ENCODE results near the gene LAT.

Gene LAT

DNA sequence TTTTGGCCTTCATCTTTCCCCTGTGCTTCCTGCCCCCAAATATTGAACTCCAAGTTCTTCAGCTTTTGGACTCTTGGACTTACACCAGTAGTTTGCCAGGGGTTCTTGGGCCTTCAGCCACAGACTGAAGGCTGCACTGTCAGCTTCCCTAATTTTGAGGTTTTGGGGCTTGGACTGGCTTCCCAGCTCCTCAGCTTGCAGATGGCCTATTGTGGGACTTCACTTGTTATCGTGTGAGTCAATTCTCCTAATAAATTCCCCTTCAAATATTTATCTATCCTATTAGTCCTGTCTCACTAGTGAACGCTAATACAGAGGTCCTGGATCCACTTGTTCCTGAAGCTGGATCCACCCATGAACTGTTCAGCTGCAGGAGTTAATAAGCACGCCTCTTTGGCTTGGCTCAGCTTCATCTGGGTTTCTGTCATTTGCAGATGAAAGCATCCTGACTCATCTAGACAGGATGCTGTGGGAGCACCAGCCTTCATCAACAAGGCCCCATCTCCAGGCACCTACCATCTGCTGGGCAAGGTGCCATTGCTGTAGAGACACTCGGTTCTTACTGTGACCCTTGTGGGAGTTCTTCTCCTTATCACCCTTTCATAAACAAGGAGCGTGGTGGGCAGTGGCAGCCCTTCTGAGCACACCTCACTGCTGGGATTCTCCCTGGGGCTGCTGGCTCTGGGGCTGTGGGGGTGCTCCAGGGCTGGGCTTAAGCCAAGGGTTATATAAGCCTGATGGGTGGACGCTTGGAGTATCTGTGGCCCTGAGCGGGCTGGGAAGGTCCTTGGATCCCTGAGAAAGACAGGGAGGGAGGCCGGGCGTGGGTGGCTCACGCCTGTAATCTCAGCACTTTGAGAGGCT is 23.1 kb downstream of the LAT start:
- peak; percentile 17 for DNase-seq (ENCODE audit: low read depth, low spot score)

DNA sequence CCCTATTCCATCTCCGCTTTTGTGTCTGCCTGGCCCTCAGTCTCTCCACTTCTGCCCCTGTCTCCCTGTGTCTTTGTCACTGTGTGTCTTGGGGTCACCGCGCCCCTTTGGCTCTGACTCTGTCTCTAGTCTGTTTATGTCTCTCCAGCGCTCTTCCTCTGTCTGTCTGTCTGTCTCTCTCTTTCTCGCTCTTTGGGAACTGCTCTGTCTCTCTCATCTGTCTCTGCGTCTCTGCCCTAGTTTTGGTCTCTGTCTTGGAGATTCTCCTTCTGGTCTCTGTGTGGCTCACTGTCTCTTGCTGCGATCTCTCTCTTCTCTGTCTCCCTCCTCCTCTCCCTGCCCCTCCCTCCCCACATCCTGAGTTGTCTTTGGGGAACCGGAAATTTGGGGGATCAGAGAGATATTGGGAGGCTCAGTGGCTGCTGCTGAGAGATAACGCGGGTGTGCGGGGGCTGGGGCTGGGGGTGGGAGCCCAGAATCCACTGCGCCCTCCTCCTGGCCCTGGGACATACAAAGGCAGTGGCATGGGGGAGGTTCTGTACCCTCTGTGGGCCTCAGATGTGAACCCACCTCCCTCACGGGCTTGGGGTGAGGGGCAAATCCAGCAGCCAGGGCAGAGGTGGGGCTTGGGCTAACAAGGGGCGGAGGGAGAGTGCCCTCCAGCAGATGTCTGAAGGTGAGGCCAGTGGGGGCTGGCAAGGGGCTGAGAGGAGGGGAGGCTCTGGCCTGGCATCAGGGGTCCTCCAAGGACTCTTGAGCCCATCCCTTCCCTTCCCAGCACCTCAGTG is 24.4 kb downstream of the LAT start:
- DNase-seq (ENCODE audit: low read depth, low spot score): no peak

DNA sequence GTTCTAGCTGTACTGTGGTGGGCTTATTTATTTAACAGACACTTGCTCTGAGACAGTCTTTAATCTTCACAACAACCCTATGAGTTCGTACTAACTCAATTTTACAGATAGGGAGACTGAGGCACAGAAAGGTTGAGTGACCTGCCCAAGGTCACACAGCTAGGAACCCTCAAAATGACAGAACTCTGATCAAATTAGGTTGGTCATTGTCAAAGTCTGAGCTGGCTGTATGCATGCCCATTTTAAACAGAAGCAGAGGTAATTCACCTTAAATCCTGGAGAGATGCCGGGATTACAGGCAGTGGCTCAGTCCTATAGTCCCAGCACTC is 24.9 kb downstream of the LAT start:
- no peak for DNase-seq (ENCODE audit: low read depth, low spot score)

- DNase-seq (ENCODE audit: low read depth, low spot score): no peak
Measured at GRCh38 chr16:29011112-29011511, 26.3 kb downstream of the LAT start.

DNA sequence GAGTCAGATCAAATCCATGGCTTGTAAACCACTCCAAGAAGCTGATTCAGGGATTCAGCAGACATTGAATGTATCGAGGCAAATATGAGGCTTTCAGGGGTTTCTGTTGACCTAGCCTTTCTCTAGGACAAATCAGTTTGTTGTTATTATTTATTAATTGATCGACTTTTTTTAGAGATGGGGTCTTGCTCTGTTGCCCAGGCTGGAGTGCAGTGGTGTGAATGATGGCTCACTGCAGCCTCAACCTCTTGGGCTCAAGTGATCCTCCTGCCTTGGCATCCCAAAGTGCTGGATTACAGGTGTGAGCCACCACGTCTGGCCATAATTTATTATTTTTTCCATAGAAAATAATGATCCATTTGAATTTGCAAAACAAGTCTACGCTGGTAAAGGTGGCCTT is 27.0 kb downstream of the LAT start:
- DNase-seq (ENCODE audit: low read depth, low spot score): no peak

- no peak for DNase-seq (ENCODE audit: low read depth, low spot score)
Measured at GRCh38 chr16:29012913-29013553, 28.2 kb downstream of the LAT start.

DNA sequence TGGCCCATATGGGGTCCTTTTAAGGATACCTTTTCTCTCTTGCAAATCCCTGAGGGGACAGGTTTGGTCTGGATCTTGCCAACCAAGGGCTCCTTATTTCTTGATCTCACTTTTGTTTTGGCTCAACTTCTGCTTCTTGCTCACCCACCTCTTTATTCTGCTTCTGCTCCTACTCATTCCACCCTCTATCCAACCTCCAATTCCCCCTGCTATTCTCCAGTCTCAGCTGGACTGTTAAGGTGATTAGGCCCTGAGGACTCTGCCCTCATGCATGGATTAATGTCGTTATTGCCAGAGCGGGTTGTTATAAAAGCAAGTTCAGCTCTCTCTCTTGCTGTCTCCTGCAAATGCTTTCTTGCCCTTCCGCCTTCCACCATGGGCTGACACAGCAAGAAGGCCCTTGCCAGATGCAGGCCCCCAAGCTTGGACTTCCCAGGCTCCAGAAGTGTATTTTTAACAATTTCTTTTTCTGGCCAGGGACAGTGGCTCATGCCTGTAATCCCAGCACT is 29.8 kb downstream of the LAT start:
- no peak for DNase-seq (ENCODE audit: low read depth, low spot score)

GRCh38 chr16:29022196-29022595 is 37.3 kb downstream of the LAT start:
- DNase-seq (ENCODE audit: low read depth, low spot score): no peak

DNA sequence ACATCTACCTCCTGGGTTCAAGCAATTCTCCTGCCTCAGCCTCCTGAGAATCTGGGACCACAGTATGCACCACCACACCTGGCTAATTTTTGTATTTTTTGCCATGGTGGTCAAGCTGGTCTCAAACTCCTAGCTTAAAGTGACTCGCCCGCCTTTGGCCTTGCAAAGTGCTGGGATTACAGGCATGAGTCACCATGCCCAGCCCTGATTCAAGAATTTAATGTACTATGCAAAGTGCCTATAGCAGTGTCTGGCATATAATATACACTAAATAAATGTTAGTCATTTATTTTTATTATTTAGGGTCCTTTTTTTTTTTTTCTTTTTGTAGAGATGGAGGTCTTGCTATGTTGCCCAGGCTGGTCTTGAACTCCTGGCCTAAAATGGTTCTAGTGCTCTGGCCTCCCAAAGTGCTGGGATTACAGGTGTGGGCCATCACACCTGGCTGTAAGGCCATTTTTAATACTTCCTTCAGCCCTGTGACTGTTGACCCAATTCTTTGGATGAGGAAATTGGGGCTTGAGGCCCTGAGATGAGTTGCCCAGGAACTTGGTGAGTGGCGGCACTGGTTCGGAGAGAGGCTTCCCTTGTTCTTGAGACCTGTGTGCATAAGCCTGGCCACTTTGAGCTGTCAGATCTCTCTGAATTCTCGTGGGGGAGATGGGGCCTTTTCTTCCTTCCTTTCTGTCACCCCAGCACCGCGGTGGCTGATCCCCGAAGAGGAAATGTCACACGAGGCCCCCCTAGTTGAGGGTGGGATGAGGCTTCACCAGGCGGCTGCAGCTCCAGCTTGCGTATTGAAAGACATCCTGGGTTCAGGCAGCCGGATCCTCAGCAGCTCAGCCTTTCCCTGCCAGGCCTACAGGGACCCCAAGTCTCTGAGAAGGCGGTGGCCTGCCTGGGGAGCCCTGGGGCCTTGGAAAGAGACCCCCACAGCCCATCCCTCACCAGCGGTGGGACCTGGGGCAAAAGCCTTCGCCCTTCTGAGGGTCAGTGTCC is 38.7 kb downstream of the LAT start:
- DNase-seq (ENCODE audit: low read depth, low spot score): no peak

DNA sequence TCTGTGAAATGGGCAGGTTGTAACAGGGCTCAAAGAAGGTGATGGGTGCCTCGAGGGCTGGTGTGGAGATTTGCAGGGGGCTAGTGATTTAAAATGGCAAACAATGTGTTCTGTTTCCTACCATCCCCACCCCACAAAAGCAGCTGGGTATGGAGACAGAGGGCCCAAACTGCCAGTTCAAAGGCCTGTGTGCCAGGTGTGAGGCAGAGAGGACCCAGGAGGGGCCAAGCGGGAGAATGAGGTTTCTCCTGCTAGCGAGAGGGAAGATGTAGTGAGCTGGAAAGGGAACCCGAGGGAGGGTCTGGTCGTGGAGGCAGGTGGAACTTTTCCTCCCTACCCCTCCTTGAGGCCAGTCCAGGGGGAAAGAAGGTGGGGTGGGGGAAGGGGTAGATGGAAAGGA is 39.4 kb downstream of the LAT start:
- no peak for DNase-seq (ENCODE audit: low read depth, low spot score)

DNA sequence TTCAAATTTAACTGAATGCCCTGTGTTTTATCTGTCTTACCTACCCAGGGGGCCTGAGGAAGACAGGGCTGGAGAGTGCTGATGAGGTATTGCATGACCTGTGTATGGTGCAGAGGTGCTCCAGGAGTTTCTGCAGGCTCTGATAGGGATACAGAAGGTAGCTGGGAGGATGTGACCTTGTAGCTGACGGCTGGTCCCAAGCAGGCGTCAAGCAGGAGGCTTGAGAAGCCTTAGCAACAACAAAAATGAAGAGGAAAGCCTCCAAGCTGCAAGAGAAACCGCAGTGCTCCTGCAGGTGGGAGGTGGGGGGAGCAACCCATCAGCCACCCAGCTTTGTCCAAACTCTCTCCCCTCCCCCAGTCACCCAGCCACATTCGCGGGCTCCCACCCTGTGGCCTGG is 40.4 kb downstream of the LAT start:
- no peak for DNase-seq (ENCODE audit: low read depth, low spot score)

GRCh38 chr16:29025735-29026134 is 40.9 kb downstream of the LAT start:
- no peak for DNase-seq (ENCODE audit: low read depth, low spot score)

DNA sequence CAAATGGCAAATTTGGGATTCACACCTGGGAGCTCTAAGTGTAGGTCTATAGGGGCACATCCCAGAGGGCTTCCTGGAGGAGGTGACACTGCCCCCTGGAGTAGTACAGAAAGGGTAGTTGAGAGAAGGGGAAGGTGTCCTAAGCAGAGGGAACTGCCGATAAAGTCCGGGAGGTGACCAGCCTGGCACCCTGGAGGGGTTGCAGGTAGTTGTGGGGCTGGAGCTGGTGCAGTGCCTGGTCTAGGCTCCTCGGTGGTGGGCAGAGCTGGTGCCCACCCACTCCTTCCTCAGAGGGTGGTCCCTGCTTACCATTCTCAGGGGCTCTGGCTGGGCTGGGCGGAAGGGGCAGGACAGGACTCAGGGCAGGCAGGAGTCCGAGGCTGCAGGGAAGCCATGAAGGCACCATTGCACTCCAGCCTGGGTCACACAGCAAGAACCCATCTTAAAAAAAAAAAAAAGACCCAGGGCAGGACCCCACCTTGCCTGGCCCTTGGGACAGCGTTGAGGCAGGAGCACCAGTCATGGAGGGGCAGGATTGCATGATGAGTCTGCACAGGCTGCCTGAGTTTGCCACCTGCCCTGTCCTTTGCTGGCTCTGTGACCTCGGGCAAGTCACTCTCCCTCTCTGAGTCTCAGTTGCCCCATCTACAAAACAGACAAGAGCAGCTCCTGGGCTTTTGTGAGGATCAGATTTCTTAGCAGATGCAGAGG is 43.8 kb downstream of the LAT start:
- no peak for DNase-seq (ENCODE audit: low read depth, low spot score)

- peak; percentile 96 for DNase-seq (ENCODE audit: low read depth, low spot score)
Measured at GRCh38 chr16:29029168-29029994, 44.5 kb downstream of the LAT start.

- DNase-seq (ENCODE audit: low read depth, low spot score): no peak
Measured at GRCh38 chr16:29030086-29030840, 45.4 kb downstream of the LAT start.
